ENCODE data around the gene ADGRB3. TPM values are rescaled to one million over a fixed set of nuclear protein-coding genes. Genes with fewer than 3 reads are reported as not detected.

The ADGRB3 gene
- total RNA-seq, 2 experiments from 2014 or later: not detected

- DNase-seq (ENCODE audit: low spot score): no peak
- Histone ChIP-seq H3K9me3 (ENCODE audit: low read length) (no peaks in the 10 kb centered on the region), H3K27ac (ENCODE audit: low read depth, low read length, poor library complexity, severe bottlenecking) (no peak overlapping the region), H3K4me1 (ENCODE audit: insufficient read depth, low read length, poor library complexity, severe bottlenecking) (no peaks in the 10 kb centered on the region), H3K9me2 (ENCODE audit: insufficient read depth, low read length) (no peaks in the 10 kb centered on the region), H3K36me3 (ENCODE audit: insufficient read depth, low read length) (no peaks in the 10 kb centered on the region), H3K79me2 (ENCODE audit: insufficient read depth, low read depth, low read length) (no peaks in the 10 kb centered on the region), H3K4me3 (ENCODE audit: low read depth, low read length, poor library complexity, severe bottlenecking) (no peak overlapping the region), H4K20me1 (ENCODE audit: insufficient read depth, low read length) (no peaks in the 10 kb centered on the region), H2AFZ (ENCODE audit: low read length) (no peak overlapping the region), H3K4me2 (ENCODE audit: low read length) (no peak overlapping the region)
- TF ChIP-seq, protein P1, sequence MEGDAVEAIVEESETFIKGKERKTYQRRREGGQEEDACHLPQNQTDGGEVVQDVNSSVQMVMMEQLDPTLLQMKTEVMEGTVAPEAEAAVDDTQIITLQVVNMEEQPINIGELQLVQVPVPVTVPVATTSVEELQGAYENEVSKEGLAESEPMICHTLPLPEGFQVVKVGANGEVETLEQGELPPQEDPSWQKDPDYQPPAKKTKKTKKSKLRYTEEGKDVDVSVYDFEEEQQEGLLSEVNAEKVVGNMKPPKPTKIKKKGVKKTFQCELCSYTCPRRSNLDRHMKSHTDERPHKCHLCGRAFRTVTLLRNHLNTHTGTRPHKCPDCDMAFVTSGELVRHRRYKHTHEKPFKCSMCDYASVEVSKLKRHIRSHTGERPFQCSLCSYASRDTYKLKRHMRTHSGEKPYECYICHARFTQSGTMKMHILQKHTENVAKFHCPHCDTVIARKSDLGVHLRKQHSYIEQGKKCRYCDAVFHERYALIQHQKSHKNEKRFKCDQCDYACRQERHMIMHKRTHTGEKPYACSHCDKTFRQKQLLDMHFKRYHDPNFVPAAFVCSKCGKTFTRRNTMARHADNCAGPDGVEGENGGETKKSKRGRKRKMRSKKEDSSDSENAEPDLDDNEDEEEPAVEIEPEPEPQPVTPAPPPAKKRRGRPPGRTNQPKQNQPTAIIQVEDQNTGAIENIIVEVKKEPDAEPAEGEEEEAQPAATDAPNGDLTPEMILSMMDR (conservative IDR thresholded peaks at IDR 0.05; ENCODE audit: low read length): no peak
- no peak for TF ChIP-seq EZH2phosphoT487 (IDR thresholded peaks at IDR 0.05; ENCODE audit: borderline replicate concordance, low read depth, low read length)
- ChIA-PET CTCF (ENCODE audit: unreplicated experiment) (no interaction called here), POLR2A (interaction anchor here (0.5 to 0.7 kb wide), 2 partner anchors 23 to 1157 kb away, joined by 3 to 4 read pairs; no protein-coding TSS in a partner anchor)
- BruUV-seq (replicated peaks): no TSS peak
- intact Hi-C loops (cut with micrococcal nuclease; ENCODE audit: unreplicated experiment): no loop called here
These were observed 803.0 kb downstream of the ADGRB3 start for GRCh38 chr6:69438113-69438512.

Small RNA genes within 50 kb of the gene (small RNA-seq; reads per million reads assigned to genes)
- gene AL606923.1: not detected

Measured in OCI-LY7 (cell line).